Measurements from ENCODE around the gene KIF26B.
"Not testable (repeated sequence)": the region's sequence is repeated elsewhere in the genome, so short reads cannot be mapped to it uniquely, and the experiment has no call there.

The KIF26B gene

DNA sequence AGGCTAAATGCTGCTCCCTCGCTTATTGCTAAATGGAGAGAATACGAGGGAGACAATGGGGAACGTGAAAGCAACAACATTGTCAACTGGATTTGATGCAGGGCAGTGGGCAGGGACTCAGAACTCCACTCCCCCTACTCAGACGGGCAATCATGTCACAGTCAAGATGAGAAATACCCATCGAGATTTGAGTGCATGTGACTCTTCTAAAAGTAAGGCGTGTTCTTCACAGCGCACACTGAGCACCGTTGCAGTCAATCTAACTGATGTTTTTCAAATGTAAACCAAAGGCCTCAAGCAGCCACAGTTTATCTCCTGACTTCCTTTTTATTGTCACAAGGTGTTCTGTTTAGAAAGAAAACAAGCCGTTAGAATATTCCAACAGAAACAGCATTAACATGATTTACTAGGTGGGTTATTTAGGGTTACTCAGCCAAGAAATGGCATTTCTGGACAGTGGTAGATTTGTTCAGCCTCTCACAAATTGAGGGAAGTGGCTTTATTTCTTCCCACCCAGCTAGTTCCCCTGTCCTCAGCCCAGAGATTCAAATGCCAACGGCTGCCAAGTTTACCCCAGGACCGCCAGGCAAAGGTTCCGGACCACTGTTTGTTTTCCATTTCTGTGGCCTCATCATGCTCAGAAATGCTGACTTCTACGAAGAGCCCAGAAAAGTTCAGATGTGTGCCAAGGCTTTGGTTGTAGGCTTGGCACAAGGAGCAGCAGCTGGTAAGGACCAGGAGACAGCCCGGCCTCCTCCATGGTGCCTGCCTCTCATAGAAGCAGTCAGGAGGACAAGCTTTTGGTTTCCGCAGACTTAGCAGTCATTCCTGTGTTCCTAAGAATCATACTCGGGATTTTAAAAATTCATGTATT, 171.4 kb downstream of the KIF26B start:
- no peak for DNase-seq (ENCODE audit: low read depth)

DNA sequence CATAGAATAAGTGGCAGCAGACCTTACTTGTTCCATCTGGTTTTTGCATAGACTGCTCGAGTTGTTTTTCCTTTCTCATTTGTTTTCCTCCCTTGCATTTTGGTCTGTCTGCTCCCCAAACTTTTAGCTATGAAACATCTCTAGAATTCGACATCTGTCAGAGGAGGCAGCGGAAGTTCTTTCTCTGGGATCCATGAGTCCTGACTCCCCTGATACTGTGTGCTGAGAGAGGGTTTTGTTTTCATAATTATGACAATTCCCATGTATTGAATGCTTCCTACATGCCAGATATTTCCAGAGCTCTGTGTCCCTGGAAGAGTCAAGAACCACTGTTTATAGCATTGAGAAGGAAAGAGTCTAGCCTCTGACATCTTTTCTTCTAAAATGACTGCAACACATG, 172.6 kb downstream of the KIF26B start:
- DNase-seq (ENCODE audit: low read depth): no peak

DNA sequence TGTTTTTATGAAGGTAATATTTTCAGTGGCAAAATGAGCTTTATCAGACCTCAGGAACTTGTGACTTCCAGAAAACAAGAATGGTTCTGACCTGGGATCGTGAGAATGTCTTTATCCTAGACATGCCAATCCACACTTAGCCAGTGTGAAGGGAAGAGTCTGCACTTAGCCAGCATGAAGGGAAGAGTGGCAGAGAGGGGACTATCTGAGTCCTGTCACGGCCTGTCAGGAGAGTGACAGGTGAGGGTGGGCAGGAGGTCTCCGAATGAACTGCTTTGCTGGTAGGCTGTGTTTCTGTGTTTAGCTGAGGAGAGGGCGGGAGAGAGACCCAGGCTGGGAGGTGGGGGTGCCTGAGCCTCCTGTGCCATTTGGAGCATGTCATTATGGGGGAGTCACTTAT, 173.1 kb downstream of the KIF26B start:
- no peak for DNase-seq (ENCODE audit: low read depth)

DNA sequence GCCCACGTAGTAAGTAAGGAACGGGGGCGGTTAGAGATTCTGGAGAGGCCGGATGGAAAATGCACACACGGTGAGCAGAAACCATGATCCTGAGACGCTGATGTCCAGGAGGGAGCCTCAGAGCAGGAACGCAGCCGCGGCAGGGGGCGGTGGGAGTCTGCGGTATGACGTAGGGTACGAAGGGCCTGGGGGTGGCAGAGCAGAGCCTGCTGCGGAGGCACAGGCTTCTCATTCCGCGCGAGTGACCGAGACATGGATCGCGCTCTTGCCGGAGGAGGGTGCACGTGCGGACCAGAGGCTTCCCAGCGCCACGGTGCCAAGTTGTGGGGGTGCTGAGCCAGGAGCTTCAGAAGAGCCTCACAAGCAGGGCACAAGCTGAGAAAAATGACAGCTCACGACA, 176.2 kb downstream of the KIF26B start:
- no peak for DNase-seq (ENCODE audit: low read depth)

DNA sequence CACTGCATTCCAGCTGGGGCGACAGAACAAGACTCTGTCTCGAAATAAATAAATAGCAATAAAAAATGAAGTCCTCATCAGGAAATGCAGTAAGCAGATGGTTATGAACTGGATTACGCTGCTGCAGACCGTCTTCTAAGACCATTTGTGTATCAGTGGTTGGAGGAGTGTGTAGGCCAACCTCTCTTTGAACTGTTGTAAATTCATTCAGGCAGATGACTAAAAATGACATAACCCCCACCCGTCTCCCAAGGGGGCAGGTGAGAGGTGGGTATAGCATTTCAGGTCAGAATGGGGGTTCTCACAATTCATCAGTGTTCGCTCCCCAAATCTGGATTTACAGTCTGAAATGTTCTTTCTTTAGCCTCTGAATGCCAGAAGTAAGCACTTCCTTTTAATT, 177.3 kb downstream of the KIF26B start:
- DNase-seq (ENCODE audit: low read depth): no peak

DNA sequence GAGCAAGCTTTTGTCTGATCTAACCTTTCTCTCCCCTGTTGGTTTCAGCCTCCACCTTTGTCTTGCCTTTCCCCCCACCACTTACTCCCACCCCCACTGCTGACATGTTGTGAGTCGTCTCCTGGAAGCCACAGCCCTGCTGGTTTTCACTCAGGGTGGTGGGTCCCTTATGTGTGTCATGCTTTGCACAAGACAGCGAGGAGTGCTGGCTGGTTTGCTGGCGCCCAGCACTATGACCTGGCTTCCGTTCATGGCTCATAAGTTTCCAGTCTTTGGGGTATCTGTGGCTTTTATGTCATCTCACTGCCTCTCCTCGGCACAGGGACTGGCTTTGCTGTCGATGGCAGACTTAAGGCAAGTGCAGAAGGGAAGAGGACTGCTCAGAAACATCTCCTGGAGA, 177.7 kb downstream of the KIF26B start:
- DNase-seq (ENCODE audit: low read depth): peak; percentile 7

DNA sequence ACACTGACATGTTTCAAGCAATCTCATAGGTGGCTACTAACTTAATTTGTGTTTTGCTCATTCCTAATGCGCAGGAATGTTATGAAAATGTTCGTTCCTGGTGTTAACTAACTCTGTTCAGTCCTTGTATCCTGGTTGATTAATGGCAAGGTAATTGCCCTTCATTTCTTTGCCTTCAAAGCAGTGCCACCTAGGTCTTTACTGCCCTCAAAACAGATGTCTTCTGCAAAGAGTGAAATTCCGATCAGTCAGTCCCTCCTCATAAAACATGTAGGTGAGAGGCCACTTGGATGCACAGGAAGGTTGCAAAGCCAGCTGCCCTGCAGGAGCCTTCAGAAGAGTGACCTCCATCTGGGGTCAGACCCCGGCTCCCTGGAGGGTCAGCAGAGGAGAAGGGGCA, 179.4 kb downstream of the KIF26B start:
- DNase-seq (ENCODE audit: low read depth): no peak

DNA sequence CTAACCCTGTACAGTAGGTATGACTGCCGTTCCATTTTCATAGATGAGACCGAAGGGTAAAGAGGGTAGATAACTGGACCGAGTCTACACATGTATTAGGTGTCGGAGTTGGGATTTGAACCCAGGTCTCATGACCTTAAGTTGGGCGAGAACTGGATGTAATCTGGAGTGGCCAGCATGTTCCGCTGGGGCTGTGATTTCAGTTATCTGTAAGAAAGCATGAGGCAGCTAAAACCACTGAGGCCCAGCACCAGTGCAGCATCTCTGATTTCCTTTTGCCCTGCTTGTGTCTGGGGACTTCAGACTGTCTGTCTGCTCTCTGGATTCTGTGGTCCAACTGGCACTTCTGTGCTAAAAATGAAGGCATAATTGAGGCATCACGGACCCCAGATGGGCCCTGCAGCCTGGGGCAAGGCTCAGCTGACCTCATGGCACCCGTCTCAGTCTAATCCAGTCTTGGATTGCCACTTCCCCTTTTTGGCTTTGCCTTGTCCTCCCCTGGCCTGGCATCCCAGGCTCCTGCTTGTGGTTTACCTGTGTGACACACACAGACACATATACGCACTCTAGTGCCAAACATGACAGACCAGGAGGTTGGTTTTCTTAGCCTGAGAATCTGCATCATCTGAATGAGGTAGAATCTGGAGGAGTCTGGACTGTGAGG, 180.2 kb downstream of the KIF26B start:
- no peak for DNase-seq (ENCODE audit: low read depth)

DNA sequence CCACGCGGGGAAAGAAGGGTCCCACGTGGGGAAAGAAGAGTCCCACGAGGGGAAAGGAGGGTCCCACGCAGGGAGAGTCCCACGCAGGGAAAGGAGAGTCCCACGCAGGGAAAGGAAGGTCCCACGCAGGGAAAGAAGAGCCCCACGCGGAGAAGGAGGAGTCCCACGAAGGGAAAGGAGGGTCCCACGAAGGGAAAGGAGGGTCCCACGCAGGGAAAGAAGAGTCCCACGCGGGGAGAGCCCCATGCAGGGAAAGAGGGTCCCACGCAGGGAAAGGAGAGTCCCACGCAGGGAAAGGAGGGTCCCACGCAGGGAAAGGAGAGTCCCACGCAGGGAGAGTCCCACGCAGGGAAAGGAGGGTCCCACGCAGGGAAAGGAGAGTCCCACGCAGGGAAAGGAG, 180.9 kb downstream of the KIF26B start:
- DNase-seq (ENCODE audit: low read depth): not testable (repeated sequence)

DNA sequence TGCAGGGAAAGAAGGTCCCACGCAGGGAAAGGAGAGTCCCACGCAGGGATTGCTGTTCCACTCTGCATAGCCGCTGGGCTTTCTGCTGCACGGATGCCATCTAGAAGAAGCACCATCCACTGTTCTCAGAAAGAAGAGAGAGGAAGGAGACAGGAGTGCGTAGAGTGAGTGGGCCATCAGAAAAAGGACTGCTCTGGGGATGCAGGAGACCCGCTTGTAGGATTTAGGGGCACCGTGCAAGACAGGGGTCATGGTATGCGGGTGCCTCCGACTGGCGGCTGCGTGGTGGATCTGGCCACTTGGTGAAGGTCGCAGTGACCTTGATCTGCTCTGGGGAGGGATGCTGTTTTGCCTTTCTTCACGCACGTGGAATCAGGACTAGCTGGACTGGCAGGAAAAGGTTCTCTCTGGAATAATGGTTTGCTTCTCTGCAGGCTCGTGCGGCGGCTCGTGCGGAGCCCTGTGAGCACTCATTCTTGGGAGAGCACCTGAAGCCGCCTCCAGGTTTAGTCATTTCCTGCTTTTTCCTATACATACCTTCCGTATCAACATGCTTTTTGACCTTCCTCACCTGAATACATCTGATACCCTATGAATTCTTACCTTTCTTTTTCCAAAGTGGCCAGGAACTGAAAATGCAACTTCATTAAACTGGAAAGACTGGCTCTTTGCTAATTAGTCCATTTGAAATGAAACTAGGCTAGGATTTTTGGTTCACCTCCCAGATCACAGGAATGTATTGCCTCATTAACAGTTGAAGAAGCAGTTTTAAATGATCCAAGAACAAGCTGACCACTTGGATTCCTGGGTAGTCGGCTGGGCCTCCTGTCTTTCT, 181.6 kb downstream of the KIF26B start:
- no peak for DNase-seq (ENCODE audit: low read depth)

DNA sequence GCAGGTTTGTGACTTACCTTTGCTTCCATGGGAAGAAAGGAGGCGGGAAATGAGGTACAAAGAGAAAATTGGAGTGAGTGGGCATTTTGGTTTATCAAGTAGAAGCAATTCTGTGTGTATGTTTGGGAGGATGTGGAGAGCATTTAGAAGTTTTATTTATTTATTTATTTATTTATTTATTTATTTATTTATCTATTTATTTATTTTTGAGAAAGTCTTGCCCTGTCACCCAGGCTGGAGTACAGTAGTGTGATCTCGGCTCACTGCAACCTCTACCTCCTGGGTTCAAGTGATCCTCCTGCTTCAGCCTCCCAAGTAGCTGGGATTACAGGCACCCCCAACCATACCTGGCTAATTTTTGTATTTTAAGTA, 182.2 kb downstream of the KIF26B start:
- DNase-seq (ENCODE audit: low read depth): not testable (repeated sequence)

DNA sequence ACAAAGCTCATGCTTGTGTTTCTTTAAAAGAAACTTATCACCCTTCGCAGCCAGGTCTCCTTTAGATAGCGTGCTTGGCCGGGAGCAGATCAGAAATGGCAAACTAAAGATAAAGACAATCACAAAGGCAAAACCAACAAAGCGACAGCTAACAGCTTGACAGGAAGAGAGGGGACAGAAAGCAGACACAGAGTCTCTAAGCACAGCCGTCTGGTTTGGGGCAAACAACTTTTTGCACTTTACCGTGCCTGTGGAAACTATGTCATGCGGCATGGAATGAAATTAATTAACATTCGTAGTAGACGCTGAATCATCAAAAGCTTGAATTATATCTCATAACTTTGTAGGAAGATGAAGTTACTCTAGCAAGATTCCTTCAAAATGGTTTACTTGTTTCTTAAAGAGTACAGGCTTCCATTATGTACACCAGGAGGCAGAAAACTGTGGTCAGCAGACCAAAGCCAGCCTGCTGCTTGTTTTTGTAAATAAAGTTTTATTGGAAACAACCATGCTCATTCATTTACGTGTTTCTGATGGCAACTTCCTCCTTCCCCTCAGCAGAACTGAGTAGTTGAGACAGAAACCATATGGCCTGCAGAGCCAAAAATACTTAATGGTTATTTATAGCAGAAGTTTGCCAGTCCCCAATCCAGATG, 183.2 kb downstream of the KIF26B start:
- DNase-seq (ENCODE audit: low read depth): no peak

DNA sequence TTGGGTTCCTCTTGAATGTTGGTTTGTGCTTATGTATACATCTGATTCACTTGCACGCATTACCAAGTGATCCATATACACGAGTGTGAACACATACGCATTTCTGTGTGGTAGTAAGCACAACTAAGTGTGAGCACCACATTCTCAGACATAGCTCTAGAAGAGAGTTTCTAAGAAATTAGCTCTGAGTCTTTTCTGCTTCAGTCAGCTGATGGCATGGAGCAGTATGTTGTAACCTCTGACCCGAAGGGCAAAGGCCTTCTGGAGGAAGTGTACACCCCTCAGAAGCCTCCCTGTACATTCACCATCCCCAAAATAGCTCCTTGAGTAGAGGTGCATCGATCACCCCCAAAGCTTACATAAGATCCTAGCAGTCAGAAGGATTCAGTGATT, 183.7 kb downstream of the KIF26B start:
- DNase-seq (ENCODE audit: low read depth): no peak

DNA sequence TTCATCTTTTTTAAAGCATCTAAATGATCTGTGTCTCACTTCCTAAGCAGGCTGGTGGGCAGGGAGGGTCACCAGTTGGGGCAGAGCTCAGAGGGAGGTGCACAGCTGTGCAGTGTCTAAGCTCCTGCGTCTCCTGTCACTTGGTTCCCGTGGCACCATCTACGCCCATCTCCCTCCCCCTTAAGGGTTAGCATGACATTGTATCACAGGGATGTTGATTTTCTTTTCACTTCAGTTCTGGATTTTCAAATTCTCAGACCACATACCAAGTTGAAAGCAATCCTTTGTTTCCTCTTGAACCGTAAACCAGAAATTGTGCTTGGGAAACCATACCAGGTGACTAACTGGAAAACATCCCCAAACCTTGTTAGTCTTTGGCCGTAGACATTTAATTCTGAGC, 187.0 kb downstream of the KIF26B start:
- no peak for DNase-seq (ENCODE audit: low read depth)

DNA sequence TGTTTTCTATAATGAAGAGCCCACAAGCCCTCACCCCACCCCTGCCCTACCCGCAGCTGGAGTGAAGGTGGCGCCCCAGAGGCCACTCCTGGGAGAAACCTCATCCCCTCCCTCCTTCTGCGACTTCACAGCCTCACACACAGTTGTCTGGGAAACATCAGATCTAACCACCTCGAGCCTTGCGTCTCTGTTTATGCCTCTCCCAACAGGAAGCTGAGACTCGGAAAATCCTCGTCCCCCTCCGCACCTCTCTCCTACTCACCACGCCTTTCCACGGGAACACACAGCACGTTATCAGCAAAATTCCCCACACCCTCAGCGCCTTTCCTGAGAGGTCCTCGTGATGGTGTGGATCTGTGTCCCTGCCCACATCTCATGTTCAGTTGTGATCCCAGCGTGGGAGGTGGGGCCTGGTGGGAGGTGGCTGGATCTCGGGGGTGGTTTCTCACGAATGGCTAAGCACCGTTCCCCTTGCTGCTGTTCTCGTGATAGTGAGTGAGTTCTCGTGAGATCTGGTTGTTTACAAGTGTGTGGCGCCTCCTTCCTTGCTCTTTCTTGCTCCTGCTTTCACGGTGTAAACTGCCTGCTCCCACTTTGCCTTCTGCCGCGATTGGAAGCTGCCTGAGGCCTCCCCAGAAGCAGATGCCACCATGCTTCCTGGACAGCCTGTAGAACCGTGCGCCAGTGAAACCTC, 190.6 kb downstream of the KIF26B start:
- DNase-seq (ENCODE audit: low read depth): no peak

DNA sequence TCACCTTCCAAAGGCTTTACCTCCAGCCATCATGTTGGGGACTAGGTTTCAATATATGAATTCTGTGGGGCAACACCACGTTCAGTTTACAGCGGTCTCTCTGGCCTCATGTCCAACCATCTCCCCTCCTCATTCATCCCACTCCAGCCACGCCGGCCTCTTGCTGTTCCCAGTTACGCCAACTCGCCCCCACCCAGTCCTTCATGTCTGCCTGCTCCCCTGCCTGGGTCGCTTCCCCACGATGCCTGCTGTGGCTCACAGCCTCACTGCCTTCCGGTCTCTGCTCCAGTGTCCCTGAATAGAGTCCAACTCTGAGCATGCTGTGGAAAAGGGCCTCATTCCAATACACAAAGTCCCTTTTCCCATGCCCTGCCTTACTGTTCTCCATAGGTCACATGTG, 193.8 kb downstream of the KIF26B start:
- no peak for DNase-seq (ENCODE audit: low read depth)

DNA sequence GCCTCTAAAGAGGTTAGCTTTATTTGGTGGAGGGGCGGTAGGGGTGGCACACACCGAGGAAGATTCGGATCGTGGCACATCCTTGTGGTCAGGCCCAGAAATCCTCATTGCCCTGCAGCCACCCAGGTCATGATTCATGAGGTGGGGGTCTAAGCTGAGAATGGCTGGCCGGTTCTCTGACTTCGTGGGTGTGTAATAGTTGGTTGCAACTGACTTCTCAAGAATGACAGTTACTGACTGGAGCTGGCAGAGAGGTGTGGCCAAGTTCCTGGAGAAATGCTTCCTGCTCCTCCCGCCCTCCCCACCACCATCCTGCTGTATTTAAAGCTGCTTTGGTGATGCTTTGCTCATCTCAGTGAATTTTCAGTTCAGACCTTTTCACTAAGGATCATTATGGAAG, 198.6 kb downstream of the KIF26B start:
- no peak for DNase-seq (ENCODE audit: low read depth)

DNA sequence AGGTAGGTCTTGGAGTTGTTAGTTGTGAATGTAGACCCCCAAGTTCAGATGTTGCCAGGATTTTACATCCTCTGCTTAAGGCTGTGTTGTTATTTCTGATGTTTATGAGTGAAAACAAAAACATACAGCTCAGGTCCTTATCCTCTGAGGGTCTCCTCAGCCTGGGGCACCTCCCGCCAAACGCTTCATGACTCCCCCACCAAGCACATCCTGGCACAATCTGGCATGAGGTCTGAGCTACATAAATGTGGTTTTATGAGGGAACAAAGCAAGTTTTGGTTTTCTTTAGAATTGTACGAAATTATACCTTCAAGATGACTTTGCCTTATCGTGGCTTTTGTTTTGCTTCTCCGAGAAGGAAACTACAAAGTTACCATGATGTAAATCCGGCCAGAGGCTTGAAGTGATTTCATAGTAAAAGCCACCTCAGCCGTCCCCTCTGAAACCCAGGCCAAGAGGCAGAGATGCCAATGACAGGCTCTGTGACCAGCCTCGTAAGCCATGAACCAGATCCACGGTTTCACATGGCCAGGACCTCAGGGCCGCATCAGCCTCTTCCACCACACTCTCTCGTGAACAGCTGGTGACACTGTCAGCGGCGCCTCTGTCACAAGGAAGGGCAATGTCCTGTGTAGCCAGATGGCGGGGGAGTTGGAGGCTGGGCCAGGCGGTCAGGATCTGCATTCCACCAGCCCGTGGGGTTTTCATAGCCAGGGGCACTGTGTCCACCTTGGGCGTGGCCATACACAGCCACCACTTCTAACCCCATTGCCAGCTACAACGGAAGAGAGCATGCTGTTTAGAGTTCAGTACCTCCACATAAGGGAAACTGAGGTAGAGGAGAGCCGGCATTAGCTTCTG, 199.4 kb downstream of the KIF26B start:
- no peak for DNase-seq (ENCODE audit: low read depth)

DNA sequence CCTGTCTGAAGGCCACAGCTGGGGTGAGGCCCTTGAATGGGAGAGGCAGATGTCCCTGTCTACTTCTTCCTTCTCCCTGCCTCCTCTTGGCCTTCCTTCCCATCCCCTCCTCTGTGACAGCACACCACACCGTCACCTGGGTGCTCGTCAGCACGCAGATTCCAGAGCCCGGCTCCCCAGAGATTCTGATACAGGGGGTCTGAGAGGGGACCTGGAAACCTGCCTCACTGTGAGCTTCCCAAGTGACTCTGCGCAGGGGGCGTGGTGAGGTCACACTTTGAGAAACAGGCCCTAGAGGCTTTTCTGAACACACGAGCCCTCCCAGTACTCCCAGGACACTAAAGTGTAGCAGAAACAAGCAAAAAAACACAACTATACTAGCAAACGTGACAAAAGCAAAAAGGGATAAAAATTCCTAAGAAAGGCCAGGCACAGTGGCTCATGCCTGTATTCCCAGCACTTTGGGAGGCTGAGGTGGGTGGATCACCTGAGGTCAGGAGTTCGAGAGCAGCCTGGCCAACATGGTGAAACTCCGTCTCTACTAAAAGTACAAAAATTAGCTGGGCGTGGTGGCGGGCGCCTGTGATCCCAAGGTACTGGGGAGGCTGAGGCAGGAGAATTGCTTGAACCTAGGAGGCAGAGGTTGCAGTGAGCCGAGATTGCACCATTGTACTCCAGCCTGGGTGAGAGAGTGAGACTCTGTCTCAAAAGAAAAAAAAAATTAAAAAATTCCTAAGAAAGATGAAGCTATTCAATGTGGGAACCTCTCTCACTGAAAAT, 201.3 kb downstream of the KIF26B start:
- not testable (repeated sequence) for DNase-seq (ENCODE audit: low read depth)
